ENCODE data around the gene C2orf80.
"Not testable (repeated sequence)": the region's sequence is repeated elsewhere in the genome, so short reads cannot be mapped to it uniquely, and the experiment has no call there.

C2orf80 gene

DNA sequence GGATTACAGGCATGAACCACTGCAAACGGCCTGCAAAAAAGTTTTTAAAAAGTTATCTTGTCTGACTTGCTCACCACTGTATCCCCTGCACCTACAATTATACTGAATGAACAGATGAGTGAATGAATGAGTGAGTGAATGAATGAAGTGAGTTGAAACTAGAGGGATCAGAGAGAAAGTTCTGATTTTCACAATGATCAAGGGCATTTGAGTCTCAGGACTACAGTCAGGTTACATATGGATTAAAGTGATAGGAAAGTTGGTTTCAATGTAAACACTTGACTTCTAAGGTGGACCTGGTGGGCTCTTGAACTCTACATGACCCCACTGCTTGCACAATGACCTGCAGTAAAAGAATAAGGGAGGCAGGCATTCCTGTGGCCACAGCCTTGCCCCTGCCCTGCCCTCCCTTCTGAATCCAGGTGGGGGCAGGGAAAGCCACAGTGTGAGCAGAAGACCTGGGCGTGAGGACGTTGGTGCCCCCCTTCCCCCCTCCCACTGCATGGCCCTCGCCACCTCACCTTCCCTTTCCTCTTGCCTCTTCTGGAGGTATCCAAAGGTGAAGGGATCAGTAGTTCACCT lies 10.7 kb downstream of the C2orf80 start:
- no peak for DNase-seq (ENCODE audit: low spot score)

DNA sequence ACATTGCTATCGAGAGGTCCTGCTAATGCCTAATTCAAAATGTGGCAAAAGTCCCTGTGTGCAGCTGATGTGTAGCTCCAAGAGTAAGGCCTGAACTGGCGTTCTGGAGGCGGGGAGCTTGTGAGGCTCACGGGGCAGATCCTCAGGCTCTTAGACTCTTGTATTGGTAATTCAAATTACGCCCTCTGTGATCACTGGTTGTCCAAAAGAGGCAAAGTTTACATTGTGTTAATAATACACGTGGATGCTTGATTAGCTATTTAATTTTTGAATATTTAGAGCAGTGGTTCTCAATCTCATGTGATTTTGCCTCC lies 14.0 kb downstream of the C2orf80 start:
- peak; percentile 18 for DNase-seq (ENCODE audit: low spot score)

DNA sequence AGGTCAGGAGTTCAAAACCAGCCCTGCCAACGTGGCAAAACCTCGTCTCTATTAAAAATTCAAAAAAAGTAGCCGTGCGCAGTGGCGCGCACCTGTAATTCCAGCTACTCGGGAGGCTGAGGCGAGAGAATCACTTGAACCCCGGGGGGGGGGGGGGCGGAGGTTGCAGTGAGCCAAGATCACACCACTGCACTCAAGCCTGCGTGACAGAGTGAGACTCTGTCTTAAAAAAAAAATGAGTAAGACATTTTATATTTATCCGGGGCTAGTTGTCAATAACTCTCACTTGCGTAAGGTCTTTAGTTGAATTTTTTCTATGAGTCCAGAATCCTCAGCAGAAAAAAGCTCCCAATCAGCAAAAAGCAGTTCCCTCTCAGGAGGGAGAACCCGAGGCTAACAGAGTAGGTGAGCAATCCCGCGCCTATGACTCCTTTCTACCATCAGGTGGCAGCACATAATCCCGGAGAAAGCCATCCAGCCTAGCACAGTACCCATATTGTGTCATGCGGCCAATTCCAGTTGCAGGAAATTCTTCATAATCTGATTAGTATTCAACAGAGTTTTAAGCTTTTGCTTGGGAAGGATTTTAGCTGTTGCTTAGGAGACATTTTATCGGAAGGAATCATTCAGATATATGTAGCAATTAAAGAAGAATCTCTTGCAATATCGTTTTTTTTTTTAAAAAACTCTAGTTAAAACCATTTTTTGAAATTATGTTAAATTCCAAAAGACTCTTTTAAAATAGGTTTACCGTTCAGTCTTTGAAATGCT lies 14.6 kb downstream of the C2orf80 start:
- DNase-seq (ENCODE audit: low spot score) = peak; percentile 93

DNA sequence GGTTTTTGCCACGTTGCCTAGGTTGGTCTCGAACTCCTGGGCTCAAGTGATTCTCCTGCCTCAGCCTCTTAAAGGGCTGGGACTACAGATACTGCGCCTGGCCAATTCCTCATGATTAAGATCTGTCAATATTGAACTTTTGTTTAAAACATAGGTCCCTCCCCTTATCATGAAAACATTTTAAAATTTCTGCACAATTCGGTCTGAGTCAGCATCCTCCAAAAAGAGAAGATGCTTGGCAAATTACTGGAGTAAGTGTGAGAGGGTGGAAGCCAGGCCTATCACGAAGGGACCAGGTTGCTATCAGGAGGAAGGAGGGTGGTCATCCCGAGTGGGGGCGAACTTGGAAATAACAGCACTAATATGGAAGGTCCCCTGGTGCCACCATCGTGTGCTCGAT lies 15.7 kb downstream of the C2orf80 start:
- DNase-seq (ENCODE audit: low spot score) = no peak

DNA sequence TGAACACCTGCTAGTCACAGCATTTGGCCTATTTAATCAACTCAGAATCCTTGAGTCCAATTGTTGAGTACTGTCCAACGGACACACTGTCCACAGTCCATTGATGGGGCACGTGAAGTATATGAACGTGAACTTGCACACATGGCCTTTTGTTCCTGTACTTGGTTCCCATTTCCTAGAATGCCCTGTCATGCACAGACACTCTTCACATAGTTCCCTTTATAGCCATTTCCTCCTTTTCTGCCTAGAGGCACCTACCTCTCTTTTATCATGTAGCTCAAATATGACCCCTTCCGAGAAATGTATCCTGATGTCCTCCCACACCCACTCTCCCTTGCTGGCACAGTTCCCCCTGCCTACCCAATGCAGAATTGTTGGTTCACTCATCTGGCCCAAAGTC lies 17.7 kb downstream of the C2orf80 start:
- DNase-seq (ENCODE audit: low spot score) = peak; percentile 31

DNA sequence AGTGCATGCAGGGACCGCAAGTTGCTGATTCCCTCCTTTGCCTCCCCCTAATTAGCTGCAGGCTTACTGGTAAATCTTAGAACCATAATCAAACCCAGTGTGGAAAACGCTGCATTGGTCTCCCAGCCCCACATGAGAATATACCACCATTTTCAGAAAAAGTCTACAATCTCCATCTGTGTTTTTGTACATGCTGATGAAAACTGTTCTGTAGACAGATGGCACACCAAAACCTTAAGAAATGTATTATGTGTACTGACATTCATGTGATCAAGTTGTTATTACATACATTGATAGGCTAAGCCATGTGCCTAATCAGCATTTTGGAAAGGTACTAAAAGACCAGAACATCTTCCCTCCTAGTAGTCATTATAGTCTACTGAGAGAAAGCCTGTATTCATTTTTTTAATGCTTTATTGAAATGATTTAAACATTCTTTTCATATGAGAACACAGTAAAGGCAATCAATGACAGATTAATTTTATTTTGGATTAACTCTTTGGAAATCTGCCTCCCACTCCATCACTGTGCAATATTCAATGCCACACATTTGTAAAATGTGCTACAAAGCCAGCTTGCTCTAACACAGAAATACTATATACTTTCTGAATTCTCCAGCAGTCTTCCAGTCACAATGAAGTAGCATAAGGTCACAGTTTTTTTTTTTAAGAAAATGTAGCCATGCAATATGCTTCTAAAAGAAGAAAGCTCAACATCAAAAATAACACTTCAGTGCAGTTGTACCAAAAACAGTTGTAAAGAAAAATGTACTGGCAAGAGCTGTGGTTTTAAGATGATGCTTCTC lies 24.7 kb downstream of the C2orf80 start:
- no peak for DNase-seq (ENCODE audit: low spot score)

DNA sequence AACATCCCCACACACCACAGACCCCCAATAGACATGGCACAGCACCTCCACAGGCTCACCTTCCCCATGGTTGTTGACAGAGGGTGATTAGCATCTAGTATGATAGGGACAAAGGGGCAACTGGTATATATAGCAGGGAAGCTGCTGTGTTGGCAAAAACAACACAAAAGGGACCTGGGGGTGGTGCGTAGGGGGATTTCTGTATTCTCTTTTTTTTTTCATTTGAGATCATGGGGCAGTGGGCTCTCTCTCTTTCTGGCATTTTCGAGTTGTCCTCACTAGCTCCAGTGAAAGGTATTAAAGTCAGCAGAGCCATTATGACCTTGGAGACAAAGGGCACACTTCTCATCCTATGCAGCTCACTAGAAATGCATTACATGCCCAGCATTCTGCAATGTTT lies 26.3 kb downstream of the C2orf80 start, which contains the start of gene CRYGA:
CRYGA (minus strand) TSS at position 101 of the 400 bp plus-strand sequence; CDS start at position 68, 33 bp downstream.
- no peak for DNase-seq (ENCODE audit: low spot score)

DNA sequence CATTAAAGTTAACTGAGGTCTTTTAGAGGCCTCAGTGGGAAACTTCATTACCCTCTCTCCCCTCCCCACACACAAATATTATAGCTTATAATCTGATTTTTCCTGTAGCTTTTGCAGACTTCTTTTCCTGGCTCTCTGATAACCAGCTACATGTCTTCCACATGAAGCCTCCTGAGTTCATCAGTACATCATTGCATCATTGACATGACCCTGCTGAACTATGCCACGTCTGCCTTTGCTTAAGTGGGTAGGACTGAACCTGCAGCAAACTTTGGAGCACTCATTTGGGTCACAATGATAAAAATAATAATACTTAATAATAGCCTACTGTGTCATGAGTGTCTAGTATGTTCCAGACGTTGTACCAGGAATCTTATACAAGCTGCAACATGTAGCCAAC lies 33.4 kb downstream of the C2orf80 start:
- no peak for DNase-seq (ENCODE audit: low spot score)

DNA sequence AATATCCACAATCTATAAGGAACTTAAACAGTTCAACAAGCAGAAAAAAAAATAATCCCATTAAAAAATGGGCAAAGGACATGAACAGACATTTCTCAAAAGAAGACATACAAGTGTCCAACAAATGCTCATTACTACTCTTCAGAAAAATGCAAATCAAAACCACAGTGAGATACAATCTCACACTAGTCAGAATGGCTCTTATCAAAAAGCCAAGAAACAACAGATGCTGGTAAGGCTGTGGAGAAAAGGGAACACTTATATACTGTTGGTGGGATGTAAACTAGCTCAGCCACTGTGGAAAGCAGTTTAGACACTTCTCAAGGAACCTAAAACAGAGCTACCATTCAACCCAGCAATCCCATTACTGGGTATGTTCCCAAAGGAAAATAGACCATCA lies 36.7 kb downstream of the C2orf80 start:
- DNase-seq (ENCODE audit: low spot score) = no peak

DNA sequence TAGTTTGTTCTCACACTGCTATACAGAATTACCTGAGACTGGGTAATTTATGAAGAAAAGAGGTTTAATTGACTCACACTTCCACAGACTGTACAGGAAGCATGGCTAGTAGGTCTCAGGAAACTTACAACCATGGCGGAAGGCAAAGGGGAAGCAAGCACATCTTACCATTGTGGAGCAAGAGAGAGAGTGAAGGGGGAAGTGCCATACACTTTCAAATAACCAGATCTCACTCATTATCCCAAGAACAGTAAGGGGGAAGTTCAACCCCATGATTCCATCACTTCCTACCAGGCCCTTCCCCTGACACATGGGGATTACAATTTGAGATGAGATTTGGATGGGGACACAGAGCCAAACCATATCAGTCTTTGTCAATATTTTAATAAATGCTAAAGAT lies 38.9 kb downstream of the C2orf80 start:
- DNase-seq (ENCODE audit: low spot score) = no peak

DNA sequence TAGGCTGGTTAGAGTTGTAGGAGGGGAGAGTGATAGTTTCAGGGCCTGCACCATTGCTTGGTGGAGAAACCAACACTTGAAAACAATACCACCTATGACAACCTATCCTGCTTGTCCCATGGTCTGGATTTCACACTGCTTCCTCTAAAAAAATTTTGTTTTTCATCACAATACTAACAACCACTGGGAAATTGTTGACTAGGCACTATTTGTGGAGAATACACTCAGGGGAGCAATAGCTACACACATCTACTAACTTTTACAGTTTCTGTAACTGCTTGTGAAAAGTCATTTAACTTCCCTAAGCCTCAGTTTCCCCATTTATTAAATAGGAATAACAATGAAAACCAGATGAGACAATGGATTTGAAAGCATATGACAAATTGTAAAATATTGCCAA lies 39.7 kb downstream of the C2orf80 start:
- no peak for DNase-seq (ENCODE audit: low spot score)

DNA sequence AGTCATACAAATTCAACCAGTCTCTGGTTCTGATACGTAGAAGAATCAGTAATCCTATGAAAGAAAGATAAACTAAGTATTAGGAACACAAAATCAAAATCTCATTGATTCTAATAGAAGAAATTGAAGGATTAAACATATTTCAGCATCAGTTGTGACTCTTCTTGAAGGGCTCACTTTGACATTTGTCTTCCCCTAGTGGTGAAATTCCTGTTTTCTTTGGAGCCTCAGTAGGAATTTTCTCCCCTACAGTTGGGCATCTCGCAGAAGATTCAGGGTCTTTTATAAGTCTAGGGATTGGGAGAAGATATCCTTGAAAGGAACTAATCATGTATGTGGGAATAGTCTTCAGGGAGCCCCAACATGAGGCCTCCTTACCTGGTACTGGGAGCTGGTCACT lies 41.0 kb downstream of the C2orf80 start:
- DNase-seq (ENCODE audit: low spot score) = no peak

DNA sequence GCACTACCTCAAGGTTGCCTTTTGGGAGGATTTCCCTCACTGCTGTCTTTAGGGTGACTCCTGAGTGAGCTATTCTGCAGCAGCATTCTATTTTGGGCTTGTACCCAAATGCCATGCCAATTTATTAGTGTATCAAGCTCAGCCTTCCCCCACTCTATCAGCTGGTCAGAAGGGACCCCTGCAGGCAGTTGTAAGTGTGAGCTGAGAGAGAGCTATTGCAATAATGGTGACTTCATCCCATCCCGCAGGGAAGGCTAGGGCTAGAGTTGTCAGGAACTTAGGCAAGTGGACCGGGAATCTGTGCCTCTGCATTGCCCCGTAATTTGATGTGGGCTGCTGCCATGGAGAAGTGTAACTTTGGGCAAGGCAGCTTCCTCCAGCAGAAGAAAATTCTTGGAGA lies 42.1 kb downstream of the C2orf80 start:
- no peak for DNase-seq (ENCODE audit: low spot score)

DNA sequence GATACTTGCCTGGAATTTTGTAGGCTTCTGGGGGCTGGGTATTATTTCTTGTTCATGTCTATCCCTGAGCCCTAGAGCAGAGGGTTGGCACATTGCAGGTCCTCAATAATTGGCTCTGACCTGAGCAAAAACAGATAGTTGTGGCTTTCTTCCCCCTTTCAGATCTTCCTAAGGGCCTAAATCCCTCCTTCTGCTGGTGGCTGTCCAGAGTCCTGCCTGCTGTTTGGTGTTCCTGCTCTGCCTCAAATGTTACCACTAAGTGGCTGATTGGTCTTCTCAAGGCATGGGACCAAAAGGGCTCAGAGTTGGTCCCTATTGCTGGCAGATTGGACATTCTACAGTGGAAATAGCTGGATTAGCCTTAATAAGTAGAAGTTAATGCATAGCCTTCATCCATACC lies 42.8 kb downstream of the C2orf80 start:
- no peak for DNase-seq (ENCODE audit: low spot score)

DNA sequence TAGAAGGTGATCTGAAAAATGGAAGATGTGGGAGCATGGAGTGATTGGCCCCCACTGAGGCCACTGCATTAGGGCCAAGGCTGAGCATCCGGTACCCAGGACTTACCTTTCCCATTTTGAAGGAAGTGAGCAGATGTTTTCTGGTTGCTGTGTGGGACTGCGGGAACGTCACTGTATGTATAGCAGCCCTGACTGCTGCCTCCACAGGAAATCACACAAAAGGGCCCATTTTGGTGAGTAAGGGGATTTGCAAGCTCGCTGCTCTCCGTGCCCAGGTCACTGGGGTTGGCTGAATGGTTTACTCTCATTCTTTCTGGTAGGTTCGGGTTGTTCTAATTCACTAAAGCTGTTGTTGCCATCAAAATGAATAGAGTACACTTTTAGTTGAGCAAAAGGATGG lies 43.8 kb downstream of the C2orf80 start, which contains the start of gene CRYGB:
CRYGB (minus strand) TSS at position 153 of the 400 bp plus-strand sequence; CDS start at position 115, 38 bp downstream.
- DNase-seq (ENCODE audit: low spot score) = no peak

DNA sequence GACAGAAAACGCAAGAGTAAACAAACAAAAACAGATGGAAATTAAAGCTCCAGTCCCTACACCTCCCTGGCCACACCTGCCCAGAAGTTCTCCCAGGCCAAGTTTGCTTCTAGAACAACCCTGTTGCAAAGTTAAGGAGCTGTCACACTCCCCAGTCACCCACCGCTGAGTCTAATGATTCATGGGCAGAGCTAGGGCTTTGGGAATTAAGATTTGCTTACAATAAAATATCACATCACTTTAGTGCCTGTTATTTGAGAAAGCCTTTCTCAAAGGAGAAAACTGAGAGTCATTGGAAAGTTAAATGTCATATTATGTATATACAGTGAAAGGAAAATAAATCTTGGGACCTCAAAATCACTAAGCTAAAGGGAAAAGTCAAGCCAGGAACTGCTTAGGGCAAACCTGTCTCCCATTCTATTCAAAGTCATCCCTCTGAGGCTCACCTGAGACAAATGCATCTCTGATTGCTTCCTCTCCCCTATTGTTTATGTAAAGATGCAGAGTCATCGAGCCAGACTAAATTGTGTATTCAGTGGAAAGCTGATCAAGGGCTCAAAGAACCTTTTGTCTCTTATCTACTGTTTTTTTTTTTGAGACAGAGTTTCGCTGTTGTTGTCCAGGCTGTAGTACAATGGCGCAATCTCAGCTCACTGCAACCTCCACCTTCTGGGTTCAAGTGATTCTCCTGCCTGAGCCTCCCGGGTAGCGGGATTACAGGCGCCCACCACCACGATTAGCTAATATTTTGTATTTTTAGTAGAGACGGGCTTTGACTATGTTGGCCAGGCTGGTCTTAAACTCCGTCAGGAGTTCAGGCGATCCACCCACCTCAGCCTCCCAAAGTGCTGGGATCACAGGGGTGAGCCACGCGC lies 46.7 kb downstream of the C2orf80 start:
- no peak for DNase-seq (ENCODE audit: low spot score)

DNA sequence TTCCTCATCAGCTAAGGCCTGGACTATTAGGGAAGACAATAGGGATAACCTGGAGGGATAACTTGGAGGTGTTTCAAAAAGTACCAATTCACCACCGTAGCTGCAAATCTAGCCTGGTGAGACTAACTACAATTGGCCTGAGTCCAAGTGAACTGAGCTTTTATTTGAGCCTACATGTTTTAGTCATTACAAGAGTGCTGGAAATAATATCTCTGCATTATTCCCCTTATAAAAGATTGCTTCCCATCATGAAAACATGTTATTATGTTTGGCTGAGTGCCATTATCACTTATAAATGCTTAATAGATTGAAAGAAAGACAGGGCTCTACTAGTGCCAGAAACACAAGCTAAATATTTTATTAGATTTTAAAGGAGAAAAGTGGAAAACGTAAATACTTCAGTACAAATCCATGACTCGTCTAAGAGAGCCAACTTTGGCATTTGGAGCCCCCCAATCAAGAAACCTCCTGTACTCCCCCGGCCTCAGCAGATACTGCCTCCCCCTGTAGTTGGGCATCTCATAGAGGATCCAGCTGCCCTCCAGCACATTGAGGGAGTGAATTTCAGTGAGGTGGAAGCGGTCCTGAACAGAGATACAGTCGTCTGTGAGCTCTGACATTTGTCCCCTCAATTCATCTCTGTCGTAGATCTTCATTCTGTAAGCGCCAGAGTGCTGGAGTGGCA lies 47.4 kb downstream of the C2orf80 start:
- no peak for DNase-seq (ENCODE audit: low spot score)

DNA sequence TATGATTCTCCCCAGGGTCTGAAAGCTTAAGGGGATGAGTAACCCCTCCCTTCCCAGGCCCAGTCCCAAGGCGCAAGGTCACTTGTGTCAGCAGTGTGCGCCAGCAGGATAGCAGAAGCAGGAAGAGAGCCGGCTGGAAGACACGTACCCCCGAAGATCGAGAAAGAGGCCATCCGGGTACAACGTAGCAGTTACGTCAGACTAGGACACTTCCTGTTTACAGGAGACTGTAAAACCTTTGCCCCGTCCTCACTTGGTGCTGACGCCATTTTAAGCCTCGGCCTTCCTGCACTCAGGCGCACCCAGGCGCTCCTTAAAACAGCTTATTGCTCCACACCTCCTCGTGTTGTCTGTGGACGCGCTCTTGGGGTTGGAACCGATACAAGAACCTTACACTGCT lies 50.4 kb downstream of the C2orf80 start:
- DNase-seq (ENCODE audit: low spot score) = no peak

DNA sequence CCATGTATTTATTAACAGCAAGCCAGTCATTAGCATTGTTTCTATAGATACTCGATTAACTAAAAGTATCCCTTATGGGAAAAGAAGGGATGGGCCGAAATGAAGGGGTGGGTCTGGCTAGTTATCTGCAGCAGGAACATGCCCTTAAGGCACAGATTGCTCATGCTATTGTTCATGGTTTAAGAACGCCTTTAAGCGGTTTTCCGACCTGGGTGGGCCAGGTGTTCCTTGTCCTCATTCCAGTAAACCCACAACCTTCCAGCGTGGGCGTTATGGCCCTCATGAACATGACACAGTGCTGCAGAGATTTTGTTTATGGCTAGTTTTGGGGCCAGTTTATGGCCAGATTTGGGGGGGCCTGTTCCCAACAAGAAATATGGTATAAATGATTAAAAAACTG lies 51.5 kb downstream of the C2orf80 start:
- not testable (repeated sequence) for DNase-seq (ENCODE audit: low spot score)

DNA sequence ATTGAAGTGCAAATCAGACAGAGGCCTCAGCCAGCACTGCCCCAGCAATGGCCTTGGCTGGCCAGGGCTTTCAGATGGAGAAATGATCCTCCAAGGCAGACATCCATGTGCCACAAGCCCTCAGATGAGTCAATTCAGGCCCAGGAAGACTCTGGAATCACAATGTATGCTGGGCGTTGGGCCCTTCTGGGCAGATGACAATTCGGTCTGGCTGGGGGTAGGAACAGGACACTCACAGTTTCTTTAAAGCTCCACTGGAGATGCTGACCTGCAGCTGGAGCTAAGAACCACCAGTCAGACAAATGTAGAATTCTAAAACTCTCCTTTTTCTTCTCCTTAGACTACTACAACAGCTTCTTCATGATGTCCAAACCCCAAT lies 53.1 kb downstream of the C2orf80 start:
- no peak for DNase-seq (ENCODE audit: low spot score)

All from Ammon's horn (tissue), 1 donor.